Fibroblast of gingiva (primary cell): Measurements from ENCODE around the gene GSTA3.
"Not testable (repeated sequence)": the region's sequence is repeated elsewhere in the genome, so short reads cannot be mapped to it uniquely, and the experiment has no call there.

Experiments used
- DNase-seq: peaks from one replicate; pipeline ENCODE4 v3.0.0-alpha.2; 2011; ENCODE audit warnings: low read depth

GSTA3 gene

DNA sequence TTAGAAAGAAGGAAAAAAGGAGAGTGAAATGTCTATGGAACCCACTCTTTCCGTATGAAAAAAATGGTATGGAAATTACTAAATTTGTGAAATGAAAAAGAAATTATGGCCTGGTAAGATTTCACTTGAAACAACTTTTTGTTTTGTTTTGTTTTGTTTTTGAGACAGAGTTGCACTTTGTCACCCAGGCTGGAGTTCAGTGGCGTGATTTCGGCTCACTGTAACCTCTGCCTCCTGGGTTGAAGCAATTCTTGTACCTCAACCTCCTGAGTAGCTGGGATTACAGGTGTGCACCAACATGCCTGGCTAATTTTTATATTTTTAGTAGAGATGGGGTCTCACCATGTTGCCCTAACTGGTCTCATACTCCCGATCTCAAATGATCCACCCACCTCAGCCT is 51.1 kb downstream of the GSTA3 start:
- no peak for DNase-seq

DNA sequence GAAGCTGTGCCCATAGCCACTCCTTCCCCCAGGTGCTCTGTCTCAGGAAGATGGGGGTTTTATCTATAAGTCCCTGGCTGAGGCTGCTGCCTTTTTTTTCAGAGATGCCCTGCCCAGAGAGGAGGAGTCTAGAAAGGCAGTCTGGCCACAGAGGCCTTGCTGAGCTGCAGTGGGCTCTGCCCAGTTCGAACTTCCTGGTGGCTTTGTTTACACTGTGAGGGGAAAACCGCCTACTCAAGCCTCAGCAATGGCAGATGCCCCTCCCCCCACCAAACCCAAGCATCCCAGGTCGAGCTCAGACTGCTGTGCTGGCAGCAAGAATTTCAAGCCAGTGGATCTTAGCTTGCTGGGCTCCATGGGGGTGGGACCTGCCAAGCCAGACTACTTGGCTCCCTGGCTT is 53.4 kb downstream of the GSTA3 start:
- DNase-seq: not testable (repeated sequence)

DNA sequence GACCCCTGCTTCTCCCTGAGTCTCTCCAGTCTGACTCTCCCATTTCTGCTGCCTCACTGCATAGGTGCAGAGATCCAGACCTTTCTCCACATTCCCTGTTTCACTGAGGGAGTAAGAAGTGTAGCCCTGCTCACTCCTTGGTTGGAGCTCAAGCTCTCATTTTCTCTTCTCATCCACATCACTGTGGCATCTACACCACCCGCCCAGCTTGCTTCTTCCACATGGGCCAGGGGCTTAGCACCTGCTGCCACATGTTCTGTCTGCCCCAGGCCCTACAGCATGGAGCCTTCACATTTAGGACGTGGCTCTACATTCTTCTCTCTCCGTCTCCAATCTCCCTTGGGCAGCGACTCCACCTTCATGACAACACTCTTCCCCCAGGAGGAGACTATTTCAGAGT is 60.4 kb downstream of the GSTA3 start:
- DNase-seq: no peak
